Subcutaneous adipose tissue (tissue), 4 donors: ENCODE data around the gene SEPTIN10. TPM values are rescaled to one million over a fixed set of nuclear protein-coding genes. Genes with fewer than 3 reads are reported as not detected.

Source experiments
- total RNA-seq, 4 donors: library from RNA; depleted of rRNA; stranded (reverse); fragments of >200 nt; gene quantifications; one replicate each; pipeline ENCODE4 v1.1.0, GENCODE V29; 2016
- TF ChIP-seq, protein P1 (sequence below): fragments of 450-650 bp; IDR thresholded peaks from one replicate; pipeline ENCODE4 v1.5.1; 2016; ENCODE audit warnings: low read depth, mild to moderate bottlenecking, control low read depth, antibody characterized with exemption, moderate library complexity

Gene SEPTIN10
- 100 to 1,000 TPM; 106 to 124 (median 107) TPM for total RNA-seq

GRCh38 chr2:109613922-109614714, at the start of gene SEPTIN10, which contains the start of gene SOWAHC:
SEPTIN10 (minus strand) TSS chr2:109613966; CDS start chr2:109613827, 139 bp downstream.
SOWAHC (plus strand) TSS chr2:109614364; CDS start chr2:109614490, 126 bp downstream.
- TF ChIP-seq, protein P1, sequence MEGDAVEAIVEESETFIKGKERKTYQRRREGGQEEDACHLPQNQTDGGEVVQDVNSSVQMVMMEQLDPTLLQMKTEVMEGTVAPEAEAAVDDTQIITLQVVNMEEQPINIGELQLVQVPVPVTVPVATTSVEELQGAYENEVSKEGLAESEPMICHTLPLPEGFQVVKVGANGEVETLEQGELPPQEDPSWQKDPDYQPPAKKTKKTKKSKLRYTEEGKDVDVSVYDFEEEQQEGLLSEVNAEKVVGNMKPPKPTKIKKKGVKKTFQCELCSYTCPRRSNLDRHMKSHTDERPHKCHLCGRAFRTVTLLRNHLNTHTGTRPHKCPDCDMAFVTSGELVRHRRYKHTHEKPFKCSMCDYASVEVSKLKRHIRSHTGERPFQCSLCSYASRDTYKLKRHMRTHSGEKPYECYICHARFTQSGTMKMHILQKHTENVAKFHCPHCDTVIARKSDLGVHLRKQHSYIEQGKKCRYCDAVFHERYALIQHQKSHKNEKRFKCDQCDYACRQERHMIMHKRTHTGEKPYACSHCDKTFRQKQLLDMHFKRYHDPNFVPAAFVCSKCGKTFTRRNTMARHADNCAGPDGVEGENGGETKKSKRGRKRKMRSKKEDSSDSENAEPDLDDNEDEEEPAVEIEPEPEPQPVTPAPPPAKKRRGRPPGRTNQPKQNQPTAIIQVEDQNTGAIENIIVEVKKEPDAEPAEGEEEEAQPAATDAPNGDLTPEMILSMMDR, result no peak

GRCh38 chr2:109662889-109663288, 49.1 kb upstream of the SEPTIN10 start:
- TF ChIP-seq, protein P1, result no peak

- TF ChIP-seq, protein P1, result no peak
Observed at GRCh38 chr2:109660046-109660860, 46.5 kb upstream of the SEPTIN10 start.

DNA sequence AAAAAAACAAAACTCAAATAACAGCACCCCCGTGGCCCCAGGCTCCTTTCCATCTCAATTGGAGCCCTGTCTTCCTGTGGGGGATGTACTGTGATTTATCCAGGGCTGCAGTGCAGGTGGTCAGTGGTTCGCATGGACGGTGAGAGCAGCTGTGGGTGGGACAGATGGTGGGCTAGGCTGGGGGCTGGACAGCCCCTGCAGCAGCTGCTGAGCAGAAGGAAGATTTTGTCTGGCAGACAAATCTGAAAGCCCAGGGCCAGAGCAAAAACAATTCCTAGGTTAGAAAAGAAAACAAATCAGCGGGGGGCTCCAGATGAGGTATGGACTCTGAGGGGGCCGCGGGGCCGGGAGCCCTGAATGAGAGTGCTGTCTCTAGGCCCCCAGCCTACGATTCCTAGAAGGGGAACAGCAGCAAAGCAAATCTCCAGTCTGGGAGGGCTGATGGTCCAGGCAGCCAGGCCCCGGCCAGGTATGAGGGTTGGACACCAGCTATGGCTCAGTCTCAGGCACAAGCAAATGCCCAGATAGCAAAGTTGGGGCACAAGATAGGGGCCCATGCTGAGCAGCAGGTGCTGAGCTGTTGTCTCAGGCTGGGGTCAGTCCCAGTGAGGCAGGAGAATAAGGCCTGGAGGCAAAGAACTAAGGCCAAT, 45.8 kb upstream of the SEPTIN10 start:
- TF ChIP-seq, protein P1, result no peak

GRCh38 chr2:109655287-109655686, 41.5 kb upstream of the SEPTIN10 start:
- TF ChIP-seq, protein P1, result no peak

DNA sequence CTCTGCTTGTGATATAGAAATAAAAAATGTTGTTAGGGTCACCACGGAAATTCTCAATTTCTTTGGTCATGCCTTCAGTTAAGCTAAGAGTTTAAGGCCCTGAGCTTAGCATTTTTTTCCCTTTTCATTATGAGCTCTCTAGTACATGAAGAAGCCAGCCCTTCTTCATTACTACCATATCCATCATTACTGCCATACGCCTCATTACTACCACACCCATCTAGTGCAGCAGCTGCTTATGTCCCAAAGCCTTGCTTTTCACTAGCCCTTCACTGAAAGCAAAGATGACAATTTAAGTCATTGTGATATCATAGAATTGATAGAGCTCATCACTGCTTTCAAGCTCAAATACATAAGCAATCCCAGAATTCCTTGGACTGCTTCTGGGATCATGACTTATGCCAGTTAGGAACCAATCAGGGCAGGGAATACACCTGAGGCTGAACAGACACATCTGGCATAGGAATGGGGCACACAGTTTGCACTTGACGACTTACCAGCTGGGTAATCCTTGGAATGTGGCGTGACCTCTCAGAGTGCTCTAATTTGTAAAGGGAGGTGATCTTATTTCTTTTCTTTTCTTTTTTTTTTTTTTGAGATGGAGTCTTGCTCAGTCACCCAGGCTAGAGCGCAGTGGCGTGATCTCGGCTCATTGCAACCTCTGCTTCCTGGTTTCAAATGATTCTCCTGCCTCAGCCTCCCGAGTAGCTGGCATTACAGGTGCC, 40.7 kb upstream of the SEPTIN10 start:
- TF ChIP-seq, protein P1, result no peak
